Cortex of kidney (tissue), 1 donor: Measurements from ENCODE around the gene C16orf74.

ENCODE experiments used
- DNase-seq: peaks from one replicate; lab custom pipeline; 2025; lab: John Stamatoyannopoulos, UW

The C16orf74 gene

DNA sequence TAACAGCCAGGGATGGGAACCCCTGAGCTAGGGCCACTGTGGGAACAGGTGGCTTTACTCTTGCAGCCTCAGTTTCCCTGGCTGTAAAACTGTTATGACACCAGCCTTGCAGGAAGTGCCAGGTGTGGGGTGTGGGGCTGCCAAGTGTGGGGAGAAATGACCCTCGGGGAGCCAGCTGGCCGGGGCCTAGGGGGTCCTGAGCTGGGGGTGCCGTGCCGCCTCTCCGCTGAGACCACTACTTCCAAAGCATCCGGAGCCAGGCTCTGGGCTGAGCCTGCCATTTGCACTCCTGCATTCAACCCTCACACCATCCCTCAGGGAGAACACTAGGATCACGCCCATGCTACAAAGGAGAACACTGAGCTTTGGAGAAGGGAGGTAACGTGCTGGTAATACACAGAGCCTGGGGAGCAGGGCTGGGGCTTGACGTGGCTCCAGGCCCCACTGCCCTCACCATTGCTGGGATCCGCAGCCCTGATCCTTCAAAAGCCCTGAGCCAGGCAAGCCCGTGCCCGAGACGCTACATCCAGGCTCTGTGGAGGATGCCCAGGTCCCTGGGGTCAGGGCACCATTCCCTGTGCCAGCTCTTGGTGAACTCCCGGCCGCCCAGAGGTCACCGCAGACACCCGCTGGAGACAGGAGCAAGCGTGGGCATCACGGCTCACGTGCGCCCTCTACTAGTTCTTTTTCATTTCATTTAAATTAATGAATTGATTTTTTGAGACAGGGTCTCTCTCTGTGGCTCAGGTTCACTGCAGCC is 33.3 kb downstream of the C16orf74 start:
- no peak for DNase-seq

DNA sequence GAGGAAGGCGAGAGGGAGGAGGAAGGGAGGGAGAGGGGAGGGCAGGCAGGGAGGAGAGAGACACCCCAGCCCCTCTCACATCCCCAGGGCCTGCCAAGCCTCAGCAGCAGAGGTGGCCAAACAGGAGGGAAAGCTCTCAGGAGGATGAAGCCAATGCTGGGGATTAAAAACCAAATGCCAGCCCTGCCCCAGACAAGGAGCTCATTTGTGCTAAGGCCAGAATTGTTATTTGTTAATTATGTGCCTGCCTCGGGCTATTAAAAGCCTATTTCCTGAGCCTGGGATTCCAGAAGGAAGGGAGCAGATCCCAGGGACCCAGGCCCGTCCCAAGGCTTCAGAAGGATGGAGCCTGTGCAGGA is 34.2 kb downstream of the C16orf74 start:
- DNase-seq: no peak

DNA sequence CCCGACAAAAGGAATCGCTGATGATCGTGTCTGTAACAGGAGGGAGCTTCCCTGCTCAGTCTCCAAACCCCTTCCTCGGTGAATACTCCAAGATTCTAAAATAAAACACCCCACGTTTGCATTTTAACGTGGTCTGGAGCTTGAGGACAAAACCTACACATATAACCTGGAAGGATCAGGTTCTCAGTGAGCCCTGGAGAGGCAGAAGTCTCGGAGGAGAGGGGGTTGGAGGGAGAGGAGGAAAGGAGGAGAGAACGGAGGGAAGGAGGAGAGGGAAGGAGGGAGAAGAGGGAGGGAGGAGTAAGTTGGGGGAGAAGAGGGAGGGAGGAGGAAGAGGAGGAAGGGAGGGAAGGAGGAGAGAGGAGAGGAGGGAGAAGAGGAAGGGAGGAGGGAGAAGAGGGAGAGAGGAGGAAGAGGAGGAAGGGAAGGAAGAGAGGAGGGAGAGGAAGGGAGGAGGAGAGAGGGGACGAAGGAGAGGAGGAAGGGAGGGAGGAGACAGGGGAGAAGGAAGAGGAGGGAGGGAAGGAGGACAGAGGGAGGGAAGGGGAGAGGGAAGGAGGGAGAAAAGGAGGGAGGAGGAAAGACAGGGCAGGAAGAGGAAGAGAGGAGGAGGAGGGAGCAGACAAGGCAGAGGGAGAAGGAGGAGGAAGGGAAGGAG is 34.7 kb downstream of the C16orf74 start:
- no peak for DNase-seq

DNA sequence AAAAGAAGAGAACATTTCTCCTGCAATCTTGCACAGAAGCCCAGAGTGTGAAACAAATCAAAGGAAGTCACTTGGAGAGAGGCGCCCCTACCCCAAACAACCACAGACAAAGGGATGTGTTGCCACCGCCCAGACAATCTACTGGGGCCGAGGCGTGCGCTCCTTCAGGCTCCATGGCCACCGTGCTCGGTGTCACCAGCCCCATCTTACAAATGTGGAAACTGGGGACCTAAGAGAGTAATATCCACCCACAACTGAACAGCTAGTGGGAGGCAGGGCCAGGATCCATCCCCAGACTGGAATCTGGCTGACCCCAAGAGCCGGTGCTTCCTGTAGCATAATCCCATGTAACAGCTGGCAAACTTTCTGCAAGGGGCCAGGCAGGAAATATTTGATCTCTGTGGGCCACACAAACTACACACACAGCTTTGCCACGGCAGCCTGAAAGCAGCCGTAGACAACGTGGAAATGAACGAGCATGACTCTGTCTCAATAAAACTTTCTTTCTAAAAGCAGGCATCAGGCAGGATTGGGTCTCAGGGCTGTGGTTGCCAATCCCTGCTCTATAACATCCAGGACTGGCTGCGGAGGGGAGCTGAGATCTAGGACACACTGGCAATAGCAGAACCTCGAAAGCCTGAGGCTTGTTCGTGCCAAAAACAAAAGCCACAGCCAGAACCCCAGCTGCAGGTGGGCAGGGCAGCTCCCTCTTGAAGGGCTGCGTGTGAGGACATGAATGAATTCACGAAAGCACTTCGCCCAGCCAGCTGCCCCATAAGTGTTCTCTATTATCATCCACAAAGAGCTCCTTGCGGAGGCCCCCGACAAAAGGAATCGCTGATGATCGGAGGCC is 35.5 kb downstream of the C16orf74 start:
- DNase-seq: no peak

DNA sequence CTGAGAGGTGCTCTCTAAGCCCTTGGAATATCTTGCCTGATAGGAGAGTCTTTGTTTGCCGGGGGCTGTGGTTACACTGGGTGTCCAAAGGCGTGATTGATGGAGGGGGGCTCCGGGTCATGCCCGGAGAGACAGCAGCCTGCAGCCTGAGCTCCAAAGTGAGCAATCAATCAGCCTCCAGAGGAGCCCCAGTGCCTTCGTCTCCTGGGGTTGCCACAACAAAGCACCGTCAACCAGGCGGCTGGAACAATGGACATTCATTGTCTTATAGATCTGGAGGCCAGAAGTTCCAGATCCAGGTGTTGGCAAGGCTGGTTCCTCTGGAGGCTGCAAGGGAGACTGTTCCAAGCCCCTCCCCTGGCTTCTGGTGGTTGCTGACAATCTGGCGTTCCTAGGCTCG is 38.1 kb downstream of the C16orf74 start:
- no peak for DNase-seq

DNA sequence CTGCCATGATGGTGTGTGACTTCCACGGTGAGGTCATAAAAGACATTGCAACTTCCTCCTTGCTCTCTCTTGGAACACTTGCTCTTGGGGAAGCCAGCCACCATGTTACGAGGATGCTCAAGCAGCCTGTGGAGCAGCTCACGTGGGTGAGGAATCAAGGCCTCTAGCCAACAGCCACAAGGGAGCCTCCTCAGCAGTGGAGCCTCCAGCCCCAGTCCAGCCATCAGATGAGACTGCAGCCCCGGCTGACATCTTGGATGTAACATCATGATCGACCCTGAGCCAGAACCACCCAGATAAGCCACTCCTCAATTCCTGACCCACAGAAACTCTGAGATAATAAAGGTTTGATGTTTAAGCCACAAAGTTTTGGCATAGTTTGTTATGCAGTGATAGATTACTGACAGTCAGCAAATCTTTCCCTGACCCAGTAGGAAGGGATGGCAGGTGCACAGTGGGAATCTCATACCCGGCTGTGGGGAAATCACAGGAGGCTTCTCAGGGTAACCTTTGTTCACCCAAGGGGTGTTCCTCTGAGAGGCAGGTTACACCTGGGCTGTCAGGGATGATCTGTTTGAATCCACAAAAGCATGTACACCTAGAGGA is 38.8 kb downstream of the C16orf74 start:
- no peak for DNase-seq

DNA sequence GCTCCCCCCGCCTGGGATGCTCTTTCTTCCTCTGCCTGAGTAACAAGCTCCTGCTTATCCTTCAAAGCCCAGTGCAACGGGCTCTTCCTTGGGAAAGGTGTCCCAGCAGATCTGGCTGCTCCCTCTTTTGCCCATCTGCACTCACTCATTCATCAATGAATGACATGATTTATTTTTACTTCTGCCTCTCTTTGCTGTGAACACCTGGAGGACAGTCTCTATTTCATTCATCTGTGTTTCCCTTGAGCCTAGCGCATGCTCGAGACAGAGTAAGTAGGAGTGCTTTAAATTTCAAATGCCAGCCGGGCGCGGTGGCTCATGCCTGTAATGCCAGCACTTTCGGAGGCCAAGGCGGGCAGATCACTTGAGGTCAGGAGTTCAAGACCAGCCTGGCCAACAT is 40.2 kb downstream of the C16orf74 start:
- no peak for DNase-seq

DNA sequence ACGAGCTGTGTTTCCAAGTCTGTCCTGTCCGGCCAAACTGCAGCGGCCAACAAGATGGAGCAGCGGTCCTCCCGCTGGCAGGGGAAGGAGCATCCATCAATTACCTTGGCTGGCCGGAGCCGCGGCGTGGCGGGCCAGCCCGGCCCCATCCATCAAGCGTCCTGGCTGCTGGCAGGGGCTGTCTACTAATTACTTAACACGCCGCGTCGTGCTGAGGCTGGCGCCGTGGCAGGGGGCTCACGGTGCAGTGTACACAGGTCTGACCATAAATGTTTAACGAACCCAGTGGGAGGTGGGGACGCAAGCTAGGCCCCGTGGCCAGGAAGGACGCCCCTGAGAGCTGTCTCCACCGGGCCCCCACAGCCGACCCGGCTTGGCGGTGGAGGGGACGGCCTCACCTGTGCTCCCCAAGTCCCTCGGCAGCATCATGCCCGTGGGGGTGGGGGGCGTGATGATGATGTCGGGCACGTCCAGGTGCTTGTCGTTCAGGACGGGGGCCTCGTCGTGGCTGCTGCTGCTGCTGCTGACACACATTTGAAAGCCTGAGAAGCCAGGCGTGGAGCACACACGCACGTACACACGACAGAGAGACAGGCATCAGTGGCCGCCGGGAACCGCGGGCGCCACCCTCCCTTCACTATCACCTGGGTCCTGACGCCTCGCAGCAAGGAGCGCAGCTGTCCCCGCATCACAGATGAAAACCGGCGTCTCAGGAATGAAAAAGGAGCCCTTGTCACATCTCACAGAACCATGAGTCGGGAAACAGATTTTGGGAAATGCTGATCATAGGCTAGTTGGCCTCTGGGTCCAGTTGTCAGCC is 40.9 kb downstream of the C16orf74 start:
- no peak for DNase-seq

DNA sequence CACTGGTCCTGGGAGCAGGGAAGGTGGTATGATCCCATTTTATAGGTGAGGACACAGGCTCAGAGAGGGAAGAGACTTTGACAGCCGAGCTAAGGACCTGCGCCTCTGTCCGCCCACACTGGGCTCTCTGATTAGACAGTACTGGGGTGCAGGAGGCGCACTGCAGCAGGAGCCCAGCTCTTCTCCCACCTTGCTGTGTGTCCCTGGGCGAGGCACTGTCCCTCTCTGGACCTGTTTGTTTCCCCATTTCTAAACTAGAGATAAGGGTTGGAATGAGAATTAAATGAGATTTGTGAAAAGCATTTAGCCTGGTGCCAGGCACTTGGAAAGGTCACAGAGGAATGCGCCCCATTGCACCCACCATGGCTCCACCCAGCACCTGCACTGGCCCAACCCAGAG is 42.6 kb downstream of the C16orf74 start:
- DNase-seq: no peak

DNA sequence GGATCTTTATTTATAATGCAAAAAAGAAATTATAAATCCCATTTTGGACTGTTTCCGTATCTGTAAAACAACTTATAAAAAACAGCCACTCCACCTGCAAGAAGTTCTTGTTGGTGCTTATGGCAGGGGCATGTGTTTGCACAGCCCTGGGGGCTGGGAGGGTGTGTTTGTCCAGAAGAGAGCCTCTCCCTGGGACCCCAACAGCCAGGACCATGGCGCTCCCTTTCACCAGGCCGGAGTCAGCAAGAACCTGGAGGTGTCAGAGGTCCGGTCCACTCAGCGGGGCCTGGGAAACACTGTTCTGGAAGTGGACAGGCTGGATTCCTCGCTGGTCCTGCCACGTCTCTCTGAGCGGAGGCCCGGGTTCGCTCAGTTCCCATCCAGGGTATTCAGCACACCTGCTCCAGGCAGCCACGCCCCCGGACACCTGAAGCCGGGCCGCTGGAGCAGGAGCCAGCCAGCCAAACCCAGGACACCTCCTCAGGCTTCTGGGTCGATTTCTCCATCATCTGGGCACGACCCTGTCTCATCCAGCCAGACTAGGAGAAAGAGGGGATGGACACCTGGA is 43.3 kb downstream of the C16orf74 start:
- no peak for DNase-seq

DNA sequence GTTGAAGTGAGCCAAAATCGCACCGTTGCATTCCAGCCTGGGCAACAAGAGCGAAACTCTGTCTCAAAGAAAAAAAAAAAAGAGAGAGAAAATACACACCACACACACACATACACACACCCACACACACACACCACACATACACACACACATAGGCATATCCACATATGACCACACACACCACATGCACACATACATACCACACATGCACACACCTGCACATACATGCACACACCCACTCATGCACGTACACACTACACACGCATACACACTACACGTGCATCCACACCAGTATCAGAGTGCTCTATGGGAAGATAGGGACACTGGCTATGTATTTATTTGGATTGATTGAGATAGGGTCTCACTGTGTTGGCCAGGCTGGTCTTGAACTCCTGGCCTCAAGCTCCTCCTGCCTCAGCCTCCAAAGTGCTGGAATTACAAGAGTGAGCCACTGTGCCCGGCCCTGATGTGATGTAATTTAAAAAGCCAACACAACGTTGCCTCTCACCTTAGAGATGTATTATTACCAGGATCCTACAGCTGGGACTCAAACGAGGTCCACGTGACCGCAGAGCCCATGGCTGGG is 44.4 kb downstream of the C16orf74 start:
- DNase-seq: no peak

DNA sequence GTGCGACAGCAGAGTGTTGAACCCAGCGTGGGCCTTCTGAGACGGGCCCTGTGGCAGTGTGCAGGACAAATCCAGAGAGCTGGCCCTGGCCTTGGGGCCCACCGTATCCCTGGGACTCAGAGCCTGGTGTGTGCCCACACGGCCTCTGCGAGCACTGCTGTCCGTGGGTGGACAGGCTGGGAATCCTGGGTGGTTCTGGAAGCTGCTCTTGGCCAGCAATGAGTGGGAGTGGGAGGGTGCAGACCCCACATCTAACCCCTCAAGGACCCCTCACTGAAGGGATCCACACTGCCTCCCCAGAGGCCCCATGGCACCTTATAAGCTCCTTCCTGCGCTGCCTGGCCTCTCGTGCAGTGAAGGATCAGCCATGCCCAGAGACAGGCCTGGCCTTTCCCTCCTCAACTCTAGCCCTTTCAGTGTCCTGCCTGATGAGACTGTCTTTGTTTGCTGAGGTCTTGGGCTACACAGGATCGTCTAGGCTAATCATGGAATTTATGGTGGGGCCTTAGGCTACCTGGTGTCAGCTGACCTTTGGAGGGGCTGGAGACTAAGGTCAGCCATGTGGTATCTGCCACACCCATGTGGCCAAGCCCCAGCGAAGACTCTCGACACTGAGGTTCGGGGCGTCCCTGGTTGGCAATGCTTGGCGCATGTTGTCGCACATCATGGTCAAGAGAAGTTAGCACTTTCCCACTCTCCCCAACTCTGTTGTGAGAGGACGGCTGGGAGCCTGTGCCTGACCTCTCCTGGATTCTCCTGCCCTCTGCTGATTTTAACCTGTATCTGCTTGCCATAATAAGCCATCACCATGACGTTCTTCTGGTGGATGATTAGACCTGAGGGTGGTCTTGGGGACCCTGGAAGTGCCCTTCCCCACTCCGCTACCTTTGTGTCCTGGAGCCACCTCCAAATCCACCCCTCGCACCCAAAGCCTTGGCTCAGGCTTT is 45.7 kb downstream of the C16orf74 start:
- DNase-seq: no peak

DNA sequence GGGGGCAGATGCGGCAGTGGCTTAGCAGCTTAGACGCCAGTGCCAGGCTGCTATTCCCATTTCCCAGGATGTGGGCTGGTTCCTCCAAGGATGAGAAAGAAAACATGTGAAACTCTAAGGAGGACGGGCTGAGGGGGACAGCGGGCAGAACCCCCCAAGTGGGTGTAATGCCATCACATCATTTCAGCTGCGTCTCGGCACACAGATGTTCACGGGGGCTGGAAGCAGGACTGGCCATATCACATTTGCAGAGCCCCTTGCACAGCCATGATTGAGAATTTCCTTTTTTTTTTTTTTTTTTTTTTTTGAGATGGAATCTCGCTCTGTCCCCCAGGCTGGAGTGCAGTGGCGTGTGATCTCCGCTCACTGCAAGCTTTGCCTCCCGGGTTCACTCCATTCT is 46.9 kb downstream of the C16orf74 start:
- DNase-seq: no peak

DNA sequence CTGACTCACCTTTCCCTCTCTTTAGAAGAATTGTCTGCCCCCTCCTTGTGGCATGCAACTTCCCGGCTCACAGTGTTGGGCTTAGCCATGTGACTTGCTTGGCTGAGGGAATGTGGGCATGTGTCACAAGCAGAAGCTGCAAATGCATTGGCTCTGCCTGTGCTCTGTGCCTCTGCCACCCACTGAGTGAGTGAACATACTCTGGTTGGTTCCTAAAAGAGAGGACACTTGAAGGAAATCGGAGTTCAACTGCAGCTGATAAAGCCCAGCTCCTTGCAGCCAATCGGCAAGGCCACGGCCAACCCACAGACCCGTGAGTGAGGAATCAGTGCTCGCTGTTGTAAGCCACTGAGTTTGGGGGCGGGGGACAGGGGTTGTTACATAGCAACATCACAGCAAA is 51.3 kb downstream of the C16orf74 start:
- DNase-seq: no peak

DNA sequence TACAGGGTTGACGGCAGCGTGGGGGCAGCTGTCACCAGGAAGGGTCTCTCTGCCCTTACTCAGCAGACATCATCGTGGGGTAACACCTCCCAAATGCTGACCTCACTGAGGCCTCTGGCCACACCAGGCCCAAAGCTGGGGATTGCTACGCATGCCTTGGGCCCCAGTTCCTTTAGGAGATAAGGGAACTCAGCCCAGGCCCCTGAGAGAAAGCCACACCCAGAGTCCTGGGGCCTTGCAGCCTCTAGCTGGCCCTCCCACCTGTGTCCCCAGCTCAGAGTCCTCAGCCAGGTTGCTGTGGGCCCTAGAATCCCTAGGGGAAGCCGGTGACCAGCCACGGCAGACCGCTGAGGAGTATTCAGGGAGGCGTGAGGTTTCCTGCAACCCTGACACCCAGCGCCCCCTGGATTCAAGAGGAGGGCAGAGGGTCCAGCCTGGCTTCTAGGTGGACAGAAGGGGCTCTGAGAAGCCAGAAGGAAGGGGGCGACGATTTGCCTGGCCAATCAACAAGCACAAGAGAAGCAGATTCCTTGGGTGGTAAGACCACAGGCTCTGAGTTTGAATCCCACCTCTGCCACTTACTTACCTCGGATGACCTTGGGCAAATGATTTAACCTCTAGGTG is 51.8 kb downstream of the C16orf74 start:
- DNase-seq: no peak

DNA sequence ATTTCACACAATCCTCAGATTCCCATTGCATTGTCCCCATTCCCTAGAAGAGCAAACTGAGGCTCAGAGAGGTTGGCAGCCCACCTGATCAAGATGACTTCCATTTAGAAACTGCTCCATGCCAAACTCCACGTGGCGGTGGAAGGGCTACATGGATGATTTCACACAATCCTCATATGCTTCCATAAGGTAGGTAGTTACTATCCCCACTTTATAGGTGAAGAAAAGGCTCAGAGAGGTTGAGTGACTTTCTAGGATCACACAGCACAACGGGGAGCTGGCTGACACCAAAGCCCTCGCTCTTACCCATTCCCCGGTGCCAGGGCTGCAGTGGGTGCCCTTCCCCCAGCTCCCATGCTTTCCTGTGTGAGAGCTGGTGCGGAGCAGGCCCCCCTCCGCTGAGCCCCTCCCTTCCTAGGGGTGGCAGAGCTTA is 52.4 kb downstream of the C16orf74 start:
- no peak for DNase-seq

DNA sequence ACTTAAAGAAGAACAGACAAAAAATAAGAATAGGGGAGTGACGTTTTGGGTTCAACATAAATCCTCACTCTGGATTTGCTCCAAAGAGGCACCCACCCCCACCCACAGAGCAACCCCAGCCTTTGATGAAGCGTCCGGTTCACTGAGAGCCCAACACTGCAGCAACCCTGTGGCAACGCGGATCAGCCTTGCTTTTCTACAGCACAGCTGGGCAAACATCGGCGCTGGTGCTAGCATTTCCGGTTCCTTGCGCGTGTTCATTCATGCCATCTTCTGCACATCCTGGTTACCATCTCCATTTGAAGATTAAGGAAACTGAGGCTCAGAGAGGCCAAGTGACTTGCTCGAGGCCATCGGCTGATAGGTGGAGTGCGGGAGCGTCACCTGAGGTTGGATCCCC is 53.5 kb downstream of the C16orf74 start:
- DNase-seq: no peak

DNA sequence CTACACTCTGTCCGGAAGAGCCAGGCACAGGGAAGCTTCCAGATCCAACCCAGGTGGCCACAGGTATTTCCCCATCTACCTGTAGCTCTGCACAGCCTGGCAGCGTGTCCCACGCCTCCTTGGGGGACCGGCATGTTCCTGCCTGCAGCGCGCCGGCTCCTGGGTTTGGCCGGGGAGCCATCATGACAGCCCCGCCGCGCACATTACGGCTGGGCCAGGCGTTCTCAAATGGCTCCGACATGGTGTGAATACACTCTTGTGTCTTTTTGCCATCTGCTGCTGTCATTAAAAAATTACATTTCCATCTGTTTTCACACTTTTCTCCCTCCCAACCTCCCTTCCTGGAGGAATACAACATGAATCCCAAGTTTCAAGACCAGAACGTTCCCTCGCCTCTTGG is 54.1 kb downstream of the C16orf74 start:
- DNase-seq: no peak
